HCT116 (cell line): ENCODE data around the gene DNAH9. TPM values are rescaled to one million over a fixed set of nuclear protein-coding genes. Genes with fewer than 3 reads are reported as not detected.

Experiments
- ATAC-seq: fragments of 200-7000 bp; cut with Tn5 transposase; 2 replicates; pipeline ENCODE4 v1.9.1; 2020; ENCODE audit warnings: mild to moderate bottlenecking, moderate library complexity
- BruUV-seq: library from RNA; stranded (reverse); fragments of 400-500 nt; replicated peaks from 2 replicates; lab custom pipeline; 2021; lab: Mats Ljungman, UMichigan
- CTCF ChIA-PET: fragments of 300-600 bp; sonication (Branson Sonifier 250); formaldehyde crosslinking; loops from one replicate; lab custom pipeline; 2021; ENCODE audit warnings: antibody characterized with exemption; lab: Charles Lee
- POLR2A ChIA-PET: fragments of 300-600, 350-600 bp; sonication (Branson Sonifier 250); formaldehyde crosslinking; loops from one replicate; lab custom pipeline; 2021; ENCODE audit warnings: antibody characterized with exemption; lab: Charles Lee
- RAD21 ChIA-PET, 2 experiments: fragments of 300-600 bp; sonication (Branson Sonifier 250); formaldehyde crosslinking; loops; one replicate each; lab custom pipeline; 2023; ENCODE audit warnings: low total read pairs in 2 of 2; ENCODE audit not compliant: uncharacterized antibody in 2 of 2, unreplicated experiment in 2 of 2, low non-redundant PET in 1 of 2; lab: Charles Lee
- DNase-seq: peaks from one replicate; pipeline ENCODE4 v3.0.0-alpha.2; 2010; ENCODE audit warnings: low read depth, low spot score
- H2AFZ ChIP-seq: fragments of 200-600 bp; shearing (Covaris generic), sonication (generic); 2 replicates; pipeline ENCODE4 v1.6.1; 2017; ENCODE audit warnings: low read depth, mixed run types, mixed read lengths, antibody characterized with exemption, low read length; ENCODE audit not compliant: poor library complexity, severe bottlenecking
- H3K27ac ChIP-seq: 2 replicates; pipeline ENCODE4 v1.5.1; 2012; ENCODE audit warnings: low read depth, low read length
- H3K27me3 ChIP-seq: fragments of 200-600 bp; sonication (generic); 2 replicates; pipeline ENCODE4 v1.6.1; 2016; ENCODE audit warnings: mixed run types, low read length, mixed read lengths; ENCODE audit not compliant: insufficient read depth
- H3K36me3 ChIP-seq, 2 experiments: fragments of 200-500 bp in 1 of 2; fragments of 200-600 bp in 1 of 2; sonication (Bioruptor generic) in 1 of 2; sonication (generic) in 1 of 2; 2 replicates each; pipeline versions ENCODE4 v1.5.1 to v1.6.1; 2014 to 2016; ENCODE audit warnings: low read length in 2 of 2, inconsistent platforms in 1 of 2, mixed read lengths in 1 of 2, mixed run types in 1 of 2; ENCODE audit not compliant: insufficient read depth in 2 of 2, control insufficient read depth in 1 of 2
- H3K4me1 ChIP-seq, 2 experiments: fragments of 200-600 bp in 1 of 2; sonication (generic) in 1 of 2; 2 replicates each; pipeline versions ENCODE4 v1.5.1 to v1.6.1; 2012 to 2017; ENCODE audit warnings: low read length in 2 of 2, inconsistent platforms in 1 of 2, mild to moderate bottlenecking in 1 of 2, mixed read lengths in 1 of 2, mixed run types in 1 of 2, moderate library complexity in 1 of 2; ENCODE audit not compliant: insufficient read depth in 2 of 2, control insufficient read depth in 1 of 2
- H3K4me2 ChIP-seq: fragments of 200-600 bp; sonication (generic); 2 replicates; pipeline ENCODE4 v1.6.1; 2017; ENCODE audit warnings: mixed run types, low read length, mixed read lengths
- H3K4me3 ChIP-seq, 2 experiments: fragments of 200-600 bp in 1 of 2; sonication (generic) in 1 of 2; replicated peaks in 1 of 2; 2 replicates each; pipeline ENCODE4 v1.5.1; 2011 to 2016; ENCODE audit warnings: low read length in 2 of 2, control low read depth in 1 of 2, low read depth in 1 of 2, mild to moderate bottlenecking in 1 of 2, mixed read lengths in 1 of 2, mixed run types in 1 of 2
- H3K79me2 ChIP-seq: fragments of 200-600 bp; sonication (generic); 2 replicates; pipeline ENCODE4 v1.6.1; 2017; ENCODE audit warnings: mild to moderate bottlenecking, mixed run types, low read length, moderate library complexity, mixed read lengths; ENCODE audit not compliant: insufficient read depth
- H3K9ac ChIP-seq: fragments of 200-600 bp; sonication (generic); 2 replicates; pipeline ENCODE4 v1.6.1; 2016; ENCODE audit warnings: low read length, mixed read lengths
- H3K9me2 ChIP-seq: fragments of 200-600 bp; sonication (generic), shearing (Covaris generic); 2 replicates; pipeline ENCODE4 v1.6.1; 2017; ENCODE audit warnings: mixed run types, mild to moderate bottlenecking, moderate library complexity; ENCODE audit not compliant: insufficient read depth
- H3K9me3 ChIP-seq, 2 experiments: fragments of 200-500 bp in 1 of 2; fragments of 200-600 bp in 1 of 2; sonication (Bioruptor generic) in 1 of 2; sonication (generic) in 1 of 2; 2 replicates each; pipeline ENCODE4 v1.6.1; 2014 to 2017; ENCODE audit warnings: low read length in 2 of 2, mixed read lengths in 2 of 2, inconsistent platforms in 1 of 2, low read depth in 1 of 2, mild to moderate bottlenecking in 1 of 2, mixed run types in 1 of 2, moderate library complexity in 1 of 2; ENCODE audit not compliant: control insufficient read depth in 1 of 2, insufficient read depth in 1 of 2
- H4K20me1 ChIP-seq: fragments of 200-600 bp; sonication (generic), shearing (Covaris generic); 2 replicates; pipeline ENCODE4 v1.6.1; 2017; ENCODE audit warnings: mixed run types, mild to moderate bottlenecking, moderate library complexity; ENCODE audit not compliant: insufficient read depth
- ELF1 ChIP-seq: IDR thresholded peaks from 2 replicates; pipeline ENCODE4 v1.6.1; 2012; ENCODE audit warnings: low read depth, borderline replicate concordance
- JUND ChIP-seq: IDR thresholded peaks from 2 replicates; pipeline ENCODE4 v1.6.1; 2012
- POLR2AphosphoS5 ChIP-seq: IDR thresholded peaks from 2 replicates; pipeline ENCODE4 v1.6.1; 2011; ENCODE audit warnings: mild to moderate bottlenecking, low read depth, low read length, moderate library complexity
- SIN3A ChIP-seq: IDR thresholded peaks from 2 replicates; pipeline ENCODE4 v1.6.1; 2012; ENCODE audit warnings: low read depth
- SRF ChIP-seq: IDR thresholded peaks from 2 replicates; pipeline ENCODE4 v1.6.1; 2012; ENCODE audit warnings: low read depth
- YY1 ChIP-seq: IDR thresholded peaks from 2 replicates; pipeline ENCODE4 v1.6.1; 2011; ENCODE audit warnings: low read length, low read depth, moderate library complexity, mild to moderate bottlenecking; ENCODE audit not compliant: insufficient replicate concordance; ENCODE audit errors: extremely low read depth
- ZFX ChIP-seq: fragments of 450-650 bp; IDR thresholded peaks from 2 replicates; pipeline ENCODE4 v1.6.1; 2017
- intact Hi-C: fragments of 100-400 bp; cut with micrococcal nuclease; formaldehyde crosslinking; loops from 2 replicates; pipeline ENCODE4 v1.10.0; 2022
- total RNA-seq: library from RNA; stranded (reverse); gene quantifications from one replicate; pipeline ENCODE4 v1.2.1, GENCODE V29; 2021; ENCODE audit not compliant: unreplicated experiment
- TF ChIP-seq, protein P1 (sequence below), 3 experiments: fragments of 200-600 bp in 1 of 3; sonication (generic) in 1 of 3; IDR thresholded peaks in 2 of 3; conservative IDR thresholded peaks in 1 of 3; 2 replicates each; pipeline ENCODE4 v1.5.1; 2012 to 2017; ENCODE audit warnings: low read depth in 2 of 3, low read length in 2 of 3, antibody characterized with exemption in 1 of 3, borderline replicate concordance in 1 of 3, control low read depth in 1 of 3, mild to moderate bottlenecking in 1 of 3, mixed read lengths in 1 of 3, mixed run types in 1 of 3, moderate library complexity in 1 of 3; ENCODE audit not compliant: insufficient read depth in 1 of 3

The DNAH9 gene
- total RNA-seq, 1 experiment from 2014 or later = not detected

DNA sequence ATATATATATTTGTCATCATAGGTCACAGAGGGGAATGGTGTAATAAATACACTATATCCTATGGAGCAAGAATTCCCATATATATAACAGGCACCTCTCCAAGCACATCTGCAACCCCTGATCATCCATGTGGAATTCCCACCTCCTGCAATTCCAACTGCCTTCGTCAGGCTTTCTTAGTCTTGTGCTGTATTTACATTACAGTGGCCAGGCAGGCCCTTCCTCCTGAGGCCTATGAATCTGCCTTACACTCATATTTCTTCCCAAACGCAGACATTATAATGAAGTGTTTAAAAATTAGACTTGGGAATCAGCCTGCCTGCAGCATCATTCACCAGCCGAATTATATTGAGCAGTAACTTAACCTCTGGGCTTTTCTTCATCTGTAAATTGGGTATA is 19.3 kb upstream of the DNAH9 start:
- H3K4me2 ChIP-seq = no peak overlapping the region
- no TSS peak for BruUV-seq
- TF ChIP-seq POLR2AphosphoS5 (no peak), SRF (no peak), YY1 (no peak), SIN3A (no peak), JUND (no peak)
- TF ChIP-seq, protein P1, sequence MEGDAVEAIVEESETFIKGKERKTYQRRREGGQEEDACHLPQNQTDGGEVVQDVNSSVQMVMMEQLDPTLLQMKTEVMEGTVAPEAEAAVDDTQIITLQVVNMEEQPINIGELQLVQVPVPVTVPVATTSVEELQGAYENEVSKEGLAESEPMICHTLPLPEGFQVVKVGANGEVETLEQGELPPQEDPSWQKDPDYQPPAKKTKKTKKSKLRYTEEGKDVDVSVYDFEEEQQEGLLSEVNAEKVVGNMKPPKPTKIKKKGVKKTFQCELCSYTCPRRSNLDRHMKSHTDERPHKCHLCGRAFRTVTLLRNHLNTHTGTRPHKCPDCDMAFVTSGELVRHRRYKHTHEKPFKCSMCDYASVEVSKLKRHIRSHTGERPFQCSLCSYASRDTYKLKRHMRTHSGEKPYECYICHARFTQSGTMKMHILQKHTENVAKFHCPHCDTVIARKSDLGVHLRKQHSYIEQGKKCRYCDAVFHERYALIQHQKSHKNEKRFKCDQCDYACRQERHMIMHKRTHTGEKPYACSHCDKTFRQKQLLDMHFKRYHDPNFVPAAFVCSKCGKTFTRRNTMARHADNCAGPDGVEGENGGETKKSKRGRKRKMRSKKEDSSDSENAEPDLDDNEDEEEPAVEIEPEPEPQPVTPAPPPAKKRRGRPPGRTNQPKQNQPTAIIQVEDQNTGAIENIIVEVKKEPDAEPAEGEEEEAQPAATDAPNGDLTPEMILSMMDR (IDR thresholded peaks at IDR 0.05 in 2 of 3, conservative IDR thresholded peaks at IDR 0.05 in 1 of 3; ENCODE audit: borderline replicate concordance in 1 of 3, insufficient read depth in 1 of 3, low read depth in 2 of 3, low read length in 2 of 3) = no peak
- H3K9ac ChIP-seq = no peak overlapping the region
- H4K20me1 ChIP-seq = no peaks in the 10 kb centered on the region
- H3K36me3 ChIP-seq = no peaks in the 10 kb centered on the region
- H3K4me3 ChIP-seq = no peak overlapping the region
- H3K27me3 ChIP-seq = no peaks in the 10 kb centered on the region
- DNase-seq = no peak
- peaks cover 0 to 12% of the 10 kb centered on the region in 2 experiments; a peak in 1 of 4 replicates for H3K9me3 ChIP-seq
- H2AFZ ChIP-seq = no peak overlapping the region
- no peak overlapping the region for H3K27ac ChIP-seq
- H3K9me2 ChIP-seq = no peaks in the 10 kb centered on the region
- RAD21 ChIA-PET = no interaction called here
- no peak for ATAC-seq
- H3K4me1 ChIP-seq = no peaks in the 10 kb centered on the region
- intact Hi-C loops = no loop called here
- CTCF ChIA-PET = no interaction called here
- POLR2A ChIA-PET = no interaction called here
- H3K79me2 ChIP-seq = no peaks in the 10 kb centered on the region

DNA sequence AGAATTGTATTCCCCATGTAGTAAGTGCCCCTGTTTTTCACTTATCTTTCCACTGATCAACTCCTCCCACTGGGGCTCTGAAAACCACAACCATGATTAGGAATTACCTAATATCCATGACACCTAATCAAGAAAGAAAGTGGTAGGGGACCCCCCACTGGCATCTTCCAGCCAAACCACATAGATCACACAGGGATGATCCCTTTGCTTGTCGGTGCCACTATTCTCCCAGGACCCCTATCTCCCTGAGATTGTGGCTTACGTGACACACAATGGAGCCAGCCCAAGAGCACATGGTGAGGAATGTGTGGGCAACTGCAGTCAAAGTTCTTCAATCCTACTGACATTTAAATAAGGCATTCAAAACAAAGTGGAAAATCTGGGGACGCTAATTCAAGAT is 17.6 kb upstream of the DNAH9 start:
- H3K9me3 ChIP-seq = peaks cover 0 to 9% of the 10 kb centered on the region in 2 experiments; a peak in 1 of 4 replicates
- CTCF ChIA-PET = no interaction called here
- no peaks in the 10 kb centered on the region for H3K36me3 ChIP-seq
- BruUV-seq = no TSS peak
- intact Hi-C loops = no loop called here
- no peaks in the 10 kb centered on the region for H3K79me2 ChIP-seq
- no peak overlapping the region for H3K4me2 ChIP-seq
- H3K27me3 ChIP-seq = no peaks in the 10 kb centered on the region
- RAD21 ChIA-PET = no interaction called here
- no peaks in the 10 kb centered on the region for H4K20me1 ChIP-seq
- TF ChIP-seq ZFX = no peak
- TF ChIP-seq SIN3A = no peak
- no peak for TF ChIP-seq ELF1
- TF ChIP-seq JUND = no peak
- no peak overlapping the region for H3K4me3 ChIP-seq
- POLR2A ChIA-PET = no interaction called here
- no peak overlapping the region for H3K27ac ChIP-seq
- no peak overlapping the region for H3K9ac ChIP-seq
- H2AFZ ChIP-seq = no peak overlapping the region
- no peaks in the 10 kb centered on the region for H3K9me2 ChIP-seq
- DNase-seq = no peak
- H3K4me1 ChIP-seq = no peaks in the 10 kb centered on the region
- ATAC-seq = no peak
